Embryonic facial prominence (tissue), 1 donor: ENCODE data around the gene SCNN1B.
"Not testable (repeated sequence)": the region's sequence is repeated elsewhere in the genome, so short reads cannot be mapped to it uniquely, and the experiment has no call there.

Source experiments
- DNase-seq: peaks from one replicate; pipeline ENCODE4 v3.0.0-alpha.2; 2016; ENCODE audit errors: extremely low spot score

SCNN1B gene

DNA sequence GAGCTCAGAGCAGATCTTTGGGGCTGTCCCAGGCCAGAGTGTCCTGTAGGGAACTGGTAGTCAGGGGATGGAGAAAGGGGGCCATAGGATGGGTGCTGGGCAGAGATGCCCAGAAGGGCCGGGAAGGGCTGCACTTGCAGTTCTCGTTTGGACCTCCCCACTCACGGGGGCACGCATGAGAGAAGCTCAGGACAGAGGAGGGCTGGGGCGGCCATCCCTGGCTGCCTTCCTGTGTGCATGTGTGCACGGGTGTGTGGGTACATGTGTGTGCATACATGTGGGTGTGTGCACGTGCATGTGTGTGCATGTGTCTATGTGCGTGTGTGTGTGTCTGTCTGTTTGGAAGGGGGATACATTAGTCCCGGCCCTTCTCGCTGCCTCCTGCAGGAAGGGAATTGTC lies 77.6 kb downstream of the SCNN1B start:
- DNase-seq = no peak

DNA sequence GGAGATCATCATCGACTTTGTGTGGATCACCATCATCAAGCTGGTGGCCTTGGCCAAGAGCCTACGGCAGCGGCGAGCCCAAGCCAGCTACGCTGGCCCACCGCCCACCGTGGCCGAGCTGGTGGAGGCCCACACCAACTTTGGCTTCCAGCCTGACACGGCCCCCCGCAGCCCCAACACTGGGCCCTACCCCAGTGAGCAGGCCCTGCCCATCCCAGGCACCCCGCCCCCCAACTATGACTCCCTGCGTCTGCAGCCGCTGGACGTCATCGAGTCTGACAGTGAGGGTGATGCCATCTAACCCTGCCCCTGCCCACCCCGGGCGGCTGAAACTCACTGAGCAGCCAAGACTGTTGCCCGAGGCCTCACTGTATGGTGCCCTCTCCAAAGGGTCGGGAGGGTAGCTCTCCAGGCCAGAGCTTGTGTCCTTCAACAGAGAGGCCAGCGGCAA lies 78.4 kb downstream of the SCNN1B start:
- DNase-seq = no peak

DNA sequence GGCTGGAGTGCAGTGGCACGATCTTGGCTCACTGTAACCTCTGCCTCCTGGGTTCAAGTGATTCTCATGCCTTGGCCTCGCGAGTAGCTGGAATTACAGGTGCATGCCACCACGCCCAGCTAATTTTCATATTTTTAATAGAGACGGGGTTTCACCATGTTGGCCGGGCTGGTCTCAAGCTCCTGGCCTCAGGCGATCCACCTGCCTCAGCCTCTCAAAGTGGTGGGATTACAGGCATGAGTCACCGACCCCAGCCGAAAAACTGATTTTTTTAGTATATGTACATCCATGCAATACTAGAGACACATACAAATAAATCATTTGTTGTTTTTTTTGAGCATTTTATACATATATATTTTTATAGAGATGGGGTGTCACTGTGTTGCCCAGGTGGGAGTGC lies 79.6 kb downstream of the SCNN1B start:
- not testable (repeated sequence) for DNase-seq

DNA sequence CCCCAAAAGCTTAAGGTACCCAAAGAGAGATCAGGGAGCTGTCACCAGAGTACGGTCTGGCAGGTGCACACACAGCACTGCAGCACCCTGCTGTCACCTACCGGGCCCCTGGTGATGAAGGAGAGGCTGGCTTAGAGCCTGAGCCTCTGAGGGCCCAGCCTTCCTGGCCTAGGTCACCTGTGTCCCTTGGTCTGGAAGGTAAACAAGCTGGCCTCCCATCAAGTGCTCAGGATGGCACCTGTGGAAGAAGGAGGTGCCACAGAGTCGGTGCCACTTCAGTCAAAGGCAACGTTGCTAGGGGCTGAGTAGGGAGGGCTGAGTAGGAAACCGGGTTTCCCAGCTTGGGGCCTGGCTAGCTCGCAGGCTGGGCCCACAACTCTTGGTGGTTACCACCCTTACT lies 80.2 kb downstream of the SCNN1B start:
- DNase-seq = no peak

DNA sequence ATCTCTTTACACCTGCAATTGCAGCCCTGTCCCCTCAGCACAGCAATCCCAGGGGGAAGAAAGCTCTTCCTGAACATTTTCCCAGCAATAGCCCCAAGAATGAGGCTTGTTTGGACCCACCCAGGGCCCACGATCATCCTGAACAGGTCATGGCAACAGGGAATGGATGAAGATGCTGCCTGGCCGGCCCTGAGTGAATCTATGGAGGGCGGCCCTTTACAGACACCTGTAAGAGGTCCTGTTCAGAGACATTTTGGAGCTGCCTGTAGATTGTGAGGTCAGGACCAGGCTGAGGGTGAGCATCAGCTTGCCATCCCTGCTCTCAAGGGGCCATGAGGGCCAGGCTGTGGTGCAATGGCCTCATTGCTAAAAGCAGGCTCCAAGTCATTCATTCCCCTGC lies 81.8 kb downstream of the SCNN1B start:
- DNase-seq = no peak

DNA sequence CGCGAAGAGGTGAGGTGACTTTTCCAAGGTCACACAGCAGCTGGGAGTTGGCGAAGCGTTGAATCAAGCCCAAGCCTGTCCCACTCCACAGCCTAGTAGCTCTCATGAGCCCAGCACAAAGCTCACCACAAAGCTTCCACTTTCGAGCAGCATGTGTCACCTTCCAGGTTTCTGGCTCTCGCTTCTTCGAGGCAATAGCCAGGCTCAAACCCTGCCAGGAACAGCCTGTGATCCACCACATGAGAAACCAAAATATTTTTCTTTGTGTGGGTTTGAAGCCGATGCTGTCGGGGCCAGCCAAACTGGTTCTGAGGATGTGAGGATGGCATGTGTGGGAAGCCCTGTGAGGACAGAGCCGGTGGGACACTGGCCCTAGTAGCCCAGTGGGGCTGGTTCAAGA lies 82.8 kb downstream of the SCNN1B start:
- no peak for DNase-seq

DNA sequence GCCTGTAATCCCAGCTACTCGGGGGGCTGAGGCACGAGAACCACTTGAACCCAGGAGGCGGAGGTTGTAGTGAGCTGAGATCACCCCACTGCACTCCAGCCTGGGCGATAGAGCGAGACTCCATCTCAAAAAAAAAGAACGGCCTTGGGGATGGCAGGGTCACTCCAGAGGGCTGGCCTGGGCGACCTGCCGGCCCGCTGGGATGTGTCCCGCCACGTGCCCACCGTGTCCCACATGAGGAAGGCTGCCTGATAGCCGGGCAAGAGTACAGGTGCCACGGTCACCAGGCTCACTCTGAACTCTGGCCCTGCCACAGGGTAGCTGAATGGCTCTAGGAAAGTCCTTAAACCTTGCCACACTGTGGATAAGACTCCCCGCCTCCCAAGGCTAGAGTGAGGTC lies 83.3 kb downstream of the SCNN1B start:
- no peak for DNase-seq

DNA sequence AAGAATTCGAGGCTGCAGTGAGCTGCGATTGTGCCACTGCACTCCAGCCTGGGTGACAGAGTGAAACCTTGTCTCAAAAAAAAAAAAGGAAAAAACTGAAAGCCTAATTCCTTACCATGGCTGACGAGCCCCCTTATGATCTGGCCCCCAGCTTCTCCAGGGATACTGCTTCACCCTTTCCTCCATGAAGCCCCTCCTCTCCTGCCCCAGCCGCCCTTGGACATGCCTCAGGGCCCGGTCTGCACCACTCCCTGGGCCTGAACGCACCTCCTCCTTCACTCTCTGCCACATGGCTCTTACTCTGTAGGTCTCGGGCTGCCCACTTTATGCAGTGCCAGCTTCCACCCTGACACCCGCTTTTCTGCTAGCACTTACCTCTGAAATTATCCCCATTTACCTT lies 85.6 kb downstream of the SCNN1B start:
- DNase-seq = no peak

DNA sequence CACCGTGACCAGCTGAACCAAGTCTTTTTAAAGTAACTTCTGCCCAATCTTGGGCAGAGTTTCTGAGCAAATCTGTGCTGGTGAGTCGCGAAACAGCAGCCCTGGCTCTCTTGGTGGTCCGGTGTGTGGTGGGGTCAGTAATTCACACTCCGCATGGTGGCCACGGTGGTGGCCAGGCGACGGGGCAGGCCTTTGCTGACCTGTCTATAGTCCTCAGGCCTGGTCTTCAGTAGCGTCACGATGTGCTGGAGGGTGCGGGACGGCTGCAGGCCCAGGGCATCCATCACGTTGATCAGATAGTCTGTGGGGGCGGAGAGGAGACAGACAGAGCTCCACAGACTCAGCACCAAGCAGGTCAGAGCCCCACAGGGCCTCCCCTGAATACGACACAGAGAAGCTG lies 86.7 kb downstream of the SCNN1B start:
- no peak for DNase-seq

DNA sequence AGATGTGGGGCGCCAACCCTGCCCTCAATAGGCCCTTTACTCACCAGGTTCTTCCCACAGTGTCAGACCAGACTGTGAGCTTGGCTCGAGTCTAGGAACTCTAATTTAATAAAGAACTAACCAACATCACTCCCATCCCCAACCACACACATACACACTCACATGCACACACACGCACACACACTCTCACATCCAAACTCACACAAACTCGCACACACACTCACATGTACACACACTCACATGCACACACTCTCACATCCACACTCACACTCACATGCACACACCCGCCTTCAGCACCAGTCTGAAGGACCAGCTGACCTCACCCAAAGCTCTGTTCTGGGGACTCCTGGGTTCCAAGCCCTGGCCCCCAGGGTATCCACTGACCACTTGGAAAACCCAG lies 87.1 kb downstream of the SCNN1B start:
- DNase-seq = no peak

DNA sequence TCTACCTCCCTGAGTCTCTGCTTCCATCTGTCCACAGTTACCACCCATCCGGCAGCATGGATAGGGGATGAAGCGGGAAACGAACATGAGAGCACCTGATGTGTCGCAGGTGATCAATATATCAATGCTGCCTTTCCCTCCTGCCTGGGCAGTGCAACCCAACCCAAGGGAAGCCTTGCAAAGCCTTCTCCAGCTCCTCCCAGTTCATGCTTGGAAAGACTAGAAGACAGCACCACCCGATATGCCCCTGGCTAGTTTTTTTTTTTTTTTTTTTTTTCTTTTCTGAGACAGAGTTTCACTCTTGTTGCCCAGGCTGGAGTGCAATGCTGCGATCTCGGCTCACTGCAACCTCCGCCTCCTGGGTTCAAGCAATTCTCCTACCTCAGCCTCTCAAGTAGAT lies 87.8 kb downstream of the SCNN1B start:
- DNase-seq = not testable (repeated sequence)

DNA sequence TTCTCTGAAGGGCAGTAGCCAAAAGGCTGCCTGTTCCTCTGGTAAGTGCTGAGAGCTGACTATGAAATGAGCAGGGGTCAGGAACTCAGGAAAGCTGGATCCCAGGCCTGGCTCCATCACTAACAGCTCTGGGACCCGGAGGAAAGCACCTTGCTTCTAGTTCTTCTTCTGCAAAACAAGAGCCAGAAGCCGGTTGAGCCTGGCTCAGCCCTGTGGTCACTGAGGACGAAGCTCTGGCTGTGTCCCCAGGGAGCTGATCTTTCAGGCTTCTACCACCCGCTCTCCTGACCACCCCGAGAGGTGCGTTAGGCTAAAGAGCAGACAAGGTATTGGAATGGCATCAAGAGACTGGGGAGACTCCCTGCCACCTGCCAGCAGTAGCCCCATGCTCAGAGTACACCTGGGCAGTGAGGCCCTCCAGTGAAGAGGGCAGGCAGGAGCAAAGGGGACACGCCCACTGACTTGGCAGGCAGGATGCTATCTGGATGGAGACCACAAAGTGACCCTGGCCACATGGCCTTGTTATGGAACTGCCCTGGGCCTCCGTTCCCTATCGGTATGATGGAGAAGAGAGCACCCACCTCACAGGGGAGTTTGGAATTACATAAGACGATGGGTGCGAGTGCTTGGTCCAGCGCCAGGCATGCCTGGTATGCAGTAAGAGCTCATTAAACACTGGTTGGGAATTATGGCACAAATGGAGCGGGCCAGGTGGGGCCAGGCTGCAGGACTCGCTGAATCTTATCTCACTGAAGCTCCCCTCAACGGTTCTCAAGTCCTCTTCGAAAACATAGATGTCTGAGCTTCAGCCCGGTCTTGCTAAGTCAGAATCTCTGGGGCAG lies 89.5 kb downstream of the SCNN1B start:
- DNase-seq = no peak

DNA sequence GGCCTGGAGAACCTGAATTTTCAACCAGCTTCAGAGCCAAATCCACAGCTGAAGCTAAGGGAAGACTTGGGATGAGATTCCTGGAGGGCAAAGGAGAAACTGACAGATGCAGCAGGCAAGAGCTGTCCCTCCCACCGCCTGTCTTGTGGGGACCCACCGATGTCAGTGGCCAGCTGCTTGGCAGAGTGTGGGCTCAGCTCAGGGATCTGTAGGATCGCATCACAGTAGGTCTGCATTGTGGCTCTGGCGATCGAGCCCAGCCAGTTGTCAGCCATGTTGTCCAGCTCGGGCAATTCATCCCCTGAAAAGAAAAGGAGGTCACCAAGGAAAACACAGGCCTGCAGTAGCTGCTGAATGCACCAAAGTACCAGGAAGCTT lies 90.1 kb downstream of the SCNN1B start:
- DNase-seq = no peak

DNA sequence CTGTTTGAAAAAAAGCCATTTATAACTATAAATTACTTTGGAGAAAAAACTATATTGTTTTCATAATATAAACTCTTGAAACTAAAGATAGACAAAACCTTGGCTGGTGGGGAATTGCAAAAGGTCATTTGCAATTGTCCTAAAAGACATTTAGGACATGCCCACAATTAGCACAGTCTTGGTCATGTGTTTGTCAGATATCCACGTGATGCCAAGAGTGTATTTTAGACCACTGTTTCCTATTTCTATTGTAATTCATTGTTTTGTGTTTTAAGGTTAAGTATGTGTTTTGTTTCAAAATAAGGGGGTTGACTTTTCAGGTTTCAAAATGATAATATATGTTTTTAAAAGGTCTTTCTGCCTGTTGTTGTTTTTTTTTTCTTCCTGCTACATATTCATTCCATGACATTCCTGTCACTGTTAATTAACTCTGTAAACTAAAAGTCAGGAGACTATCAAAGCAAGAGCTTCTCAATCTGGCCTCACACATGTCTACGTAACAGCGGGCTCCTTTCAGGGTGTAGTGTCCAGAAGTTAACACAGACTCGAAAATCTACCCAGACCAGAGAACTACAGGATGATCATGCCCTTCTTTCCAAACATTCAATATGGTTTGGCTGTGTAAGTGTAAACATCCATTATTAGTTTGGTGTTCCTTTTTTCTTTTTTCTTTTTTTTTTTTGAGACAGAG lies 92.2 kb downstream of the SCNN1B start:
- no peak for DNase-seq

DNA sequence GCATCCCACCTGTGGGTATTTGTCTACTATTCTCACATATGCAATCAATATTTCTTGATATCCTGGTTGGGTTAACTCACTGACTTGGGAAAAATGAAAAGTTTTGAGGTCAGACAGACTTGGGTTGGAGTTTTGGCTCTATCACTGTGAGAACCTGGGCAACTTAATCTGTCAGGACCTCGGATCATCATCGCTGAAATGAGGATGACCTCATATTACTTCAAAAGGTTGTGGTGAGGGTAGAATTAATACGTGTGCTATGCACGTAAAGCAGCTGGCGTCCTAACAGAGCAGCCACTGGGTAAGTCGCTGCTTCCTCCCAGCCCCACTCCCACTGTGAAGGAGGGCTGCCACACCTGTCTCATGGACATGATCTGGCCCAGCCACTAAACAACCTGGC lies 93.6 kb downstream of the SCNN1B start:
- DNase-seq = no peak

DNA sequence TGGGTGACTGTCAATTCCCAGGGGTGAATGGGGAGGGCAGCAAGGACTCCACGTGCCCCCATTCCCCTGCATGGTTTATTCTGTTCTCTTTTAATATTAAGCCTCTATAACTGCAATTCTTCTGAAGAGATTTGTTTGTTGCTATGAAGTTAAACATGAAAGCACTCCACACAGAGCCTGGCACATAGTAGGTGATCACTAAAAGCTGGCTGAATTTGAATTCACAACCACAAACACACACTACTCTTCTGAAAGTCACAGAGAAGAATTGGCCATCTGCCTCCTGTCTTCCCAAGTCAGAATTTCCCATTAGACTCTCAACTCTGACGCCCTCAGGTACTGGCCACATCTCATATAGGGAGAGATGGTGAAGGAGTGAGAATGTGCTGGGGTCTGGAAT lies 95.4 kb downstream of the SCNN1B start:
- DNase-seq = no peak

DNA sequence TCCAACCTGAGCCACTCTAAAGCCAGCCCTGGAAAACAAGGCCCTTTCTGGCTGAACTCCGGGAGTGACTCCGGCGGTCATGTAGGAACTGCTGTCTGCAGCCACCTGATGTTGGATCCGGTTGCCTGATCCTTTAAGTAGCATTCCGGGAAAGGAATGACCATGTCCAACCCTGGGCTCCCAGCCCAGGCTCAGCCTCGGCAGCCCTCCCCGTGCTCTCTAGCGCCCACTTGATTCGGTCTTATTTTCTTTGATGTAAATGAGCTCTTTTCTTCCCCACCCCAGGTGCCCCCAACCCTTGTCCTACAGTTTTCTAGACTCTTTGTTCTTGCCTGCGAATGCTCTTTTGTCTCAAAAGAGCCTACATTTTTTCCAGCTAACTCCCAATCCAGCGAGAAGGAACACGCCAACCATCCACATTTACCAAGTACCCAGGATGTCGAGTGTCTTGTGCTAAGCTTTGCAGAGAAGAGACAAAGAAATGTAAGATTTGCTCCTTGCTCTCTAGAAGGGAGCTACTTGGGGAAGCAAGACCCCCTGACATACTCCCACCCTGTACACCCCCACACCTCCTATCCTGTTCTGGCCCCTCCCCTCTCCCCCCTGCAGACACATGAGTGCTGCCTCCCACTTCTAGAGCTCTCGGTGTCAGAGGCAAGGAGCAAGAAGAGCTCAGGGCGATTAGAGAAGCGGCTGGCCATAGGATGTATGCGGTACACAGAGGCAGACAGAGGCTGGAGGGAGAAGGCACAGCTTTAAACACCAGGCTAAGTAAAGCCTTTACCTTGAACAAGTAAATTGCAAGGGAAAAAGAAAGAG lies 97.1 kb downstream of the SCNN1B start:
- DNase-seq = no peak

DNA sequence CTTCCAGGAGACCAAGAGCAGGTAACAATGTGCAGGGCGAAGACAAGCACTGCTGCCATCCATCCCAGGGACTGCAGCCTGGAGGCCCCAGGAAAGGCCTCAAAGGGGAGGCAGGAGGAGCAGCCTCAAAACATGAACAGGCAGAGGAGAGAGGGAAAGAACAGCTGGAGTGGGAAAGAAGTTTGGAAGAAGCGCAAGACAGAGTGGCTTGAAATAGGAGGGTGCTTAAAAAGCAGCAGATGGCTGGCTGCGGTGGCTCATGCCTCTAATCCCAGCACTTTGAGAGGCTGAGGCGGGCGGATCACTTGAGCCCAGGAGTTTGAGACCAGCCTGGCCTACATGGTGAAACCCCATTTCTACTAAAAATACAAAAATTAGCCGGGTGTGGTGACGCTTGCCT lies 98.3 kb downstream of the SCNN1B start:
- not testable (repeated sequence) for DNase-seq

DNA sequence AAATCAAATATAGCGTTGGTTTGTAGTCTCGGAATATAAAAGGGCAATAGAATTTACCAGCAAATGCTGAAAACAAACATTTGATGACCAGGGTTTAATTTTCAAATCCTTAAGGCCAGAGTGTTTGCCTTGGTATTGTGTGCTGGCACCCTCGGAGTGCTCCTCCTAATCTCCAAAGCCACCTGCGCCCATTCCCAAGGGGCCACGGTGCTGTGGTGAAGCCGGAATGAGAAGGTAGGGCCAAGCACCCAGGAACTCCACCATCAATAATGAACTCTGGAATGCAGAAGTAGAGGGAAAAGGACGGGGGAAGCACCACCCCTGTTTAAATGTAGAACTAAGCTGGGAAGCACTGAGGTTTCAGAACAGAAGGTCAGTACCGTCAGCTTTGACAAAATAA lies 99.0 kb downstream of the SCNN1B start:
- DNase-seq = no peak

DNA sequence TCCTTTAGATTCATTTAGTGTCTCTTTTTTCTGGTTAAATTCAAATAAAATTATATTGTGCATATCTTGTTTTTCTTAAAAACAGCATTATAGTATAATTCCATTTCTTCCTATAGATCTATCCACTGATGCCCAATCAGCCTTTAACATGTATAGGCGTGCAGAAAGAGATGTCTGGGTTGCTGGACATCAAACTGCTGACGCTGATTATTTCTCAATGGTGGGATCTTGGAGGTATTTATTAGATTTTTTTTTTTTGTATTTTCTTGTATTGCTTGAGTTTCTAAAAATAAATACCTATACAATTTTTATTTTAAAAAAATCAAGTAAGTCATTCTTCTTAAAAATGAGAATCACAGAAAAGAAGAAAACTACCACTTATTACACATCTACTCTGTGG lies 100.0 kb downstream of the SCNN1B start:
- no peak for DNase-seq

DNA sequence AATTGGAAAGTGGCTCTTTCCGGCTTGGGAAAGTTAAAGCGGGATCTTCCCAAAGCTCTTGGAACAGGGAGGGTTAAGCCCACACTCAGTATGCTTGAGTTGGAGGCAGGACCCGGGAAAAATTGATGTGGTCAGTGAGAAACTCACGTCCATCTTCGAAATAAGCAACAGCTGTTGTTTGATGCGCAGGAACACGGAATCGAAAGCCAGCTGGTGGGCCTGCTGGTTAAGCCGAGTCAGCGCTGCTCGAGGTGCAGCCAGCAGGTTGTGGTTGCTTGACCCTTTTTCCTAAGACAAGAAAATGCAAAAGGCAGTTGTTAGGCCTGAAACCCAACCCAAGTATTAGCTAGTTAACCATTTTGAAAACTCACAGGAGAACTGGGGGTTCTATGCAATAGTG lies 101.4 kb downstream of the SCNN1B start:
- DNase-seq = no peak

DNA sequence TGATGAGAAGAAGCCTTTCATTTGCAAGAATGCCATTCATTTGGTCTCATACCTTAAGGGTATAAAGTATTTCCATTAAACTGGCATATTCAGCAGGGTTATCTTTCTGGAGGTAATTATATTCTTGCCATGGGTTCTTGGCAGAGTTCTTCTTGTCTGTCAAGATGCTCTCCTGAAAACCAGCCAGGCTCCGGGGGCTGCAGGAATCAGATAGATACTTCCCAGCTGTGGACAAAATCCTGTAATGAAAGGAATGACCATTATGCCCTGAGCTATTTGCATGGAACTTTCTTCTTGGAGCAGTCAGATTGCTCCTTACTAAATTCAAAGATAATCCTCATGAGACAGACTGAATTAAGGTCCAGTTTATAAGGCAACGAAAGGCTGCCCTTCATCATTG lies 103.9 kb downstream of the SCNN1B start:
- no peak for DNase-seq
